SKM-1 (cell line): ENCODE data around the gene DHDDS.
"Not testable (repeated sequence)": the region's sequence is repeated elsewhere in the genome, so short reads cannot be mapped to it uniquely, and the experiment has no call there.

ENCODE experiments used
- DNase-seq: peaks from one replicate; lab custom pipeline; 2025; ENCODE audit not compliant: unreplicated experiment; lab: John Stamatoyannopoulos, UW

DHDDS gene

DNA sequence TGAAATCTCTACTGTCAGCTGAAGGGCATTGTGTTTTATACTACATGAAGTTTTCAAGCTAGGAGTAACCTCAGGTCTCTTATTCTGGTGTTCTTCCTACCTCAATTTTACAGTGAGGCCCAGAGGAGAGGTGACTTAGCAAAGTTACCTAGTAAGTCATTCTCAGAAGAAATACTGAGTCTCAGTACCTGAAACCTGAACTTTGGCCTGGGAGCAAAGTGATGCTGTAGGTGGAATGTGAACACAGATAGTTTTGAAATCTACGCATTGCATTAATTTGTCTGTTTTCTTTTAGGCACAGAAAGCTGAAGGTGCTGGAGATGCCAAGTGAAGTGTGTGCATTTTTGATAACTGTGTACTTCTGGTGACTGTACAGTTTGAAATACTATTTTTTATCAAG, 42.7 kb downstream of the DHDDS start:
- DNase-seq = no peak

DNA sequence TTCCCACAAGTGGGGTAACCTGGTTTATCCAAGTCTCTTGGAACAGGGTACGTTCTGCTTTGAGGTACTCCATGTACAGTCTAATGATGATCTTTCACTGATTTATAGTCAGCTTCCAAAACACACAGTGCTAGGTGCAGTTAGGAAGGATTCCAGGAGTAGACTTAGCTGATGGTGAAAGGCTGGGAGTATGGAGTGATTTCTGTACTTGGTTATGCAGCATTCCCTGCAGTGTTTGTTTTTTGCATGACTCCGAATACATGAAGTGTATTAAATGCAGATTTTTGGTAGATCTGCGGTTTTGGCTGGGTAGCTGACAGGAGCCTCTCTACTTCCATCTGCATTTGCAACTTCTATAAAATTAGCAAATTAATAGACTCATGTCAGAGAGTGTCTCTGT, 43.9 kb downstream of the DHDDS start:
- no peak for DNase-seq

GRCh38 chr1:26476958-26477357, 44.8 kb downstream of the DHDDS start:
- no peak for DNase-seq

DNA sequence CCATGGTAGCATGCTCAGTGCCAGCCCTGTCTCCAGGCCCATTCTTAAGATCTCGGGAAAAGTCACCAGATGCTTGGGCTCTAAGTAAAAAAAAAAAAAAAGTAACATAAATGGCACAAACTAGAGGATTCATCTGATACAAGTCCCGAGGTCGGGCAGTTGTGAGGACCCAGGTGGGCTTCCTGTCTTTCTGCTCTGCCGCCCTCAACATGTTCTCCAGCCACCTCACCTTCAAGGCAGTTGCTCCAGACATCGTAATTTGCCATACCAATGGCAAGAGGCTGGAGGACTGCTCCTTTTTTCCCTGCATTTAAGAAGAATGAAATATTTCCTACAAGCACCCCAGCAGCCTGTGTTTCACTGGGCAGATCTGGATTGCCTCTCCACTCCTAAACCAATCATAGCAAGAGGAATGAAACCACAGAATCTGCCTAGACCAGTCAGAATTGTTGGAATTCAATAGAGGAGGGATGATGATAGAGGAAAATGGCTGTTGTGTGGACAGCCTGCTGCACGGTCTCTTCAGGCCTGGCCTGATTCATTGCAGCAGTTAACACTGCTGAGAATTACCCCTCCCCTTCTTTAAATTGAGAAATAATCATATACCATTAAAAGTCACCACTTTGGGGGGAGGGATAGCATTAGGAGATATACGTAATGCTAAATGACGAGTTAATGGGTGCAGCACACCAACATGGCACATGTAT, 45.5 kb downstream of the DHDDS start:
- no peak for DNase-seq

DNA sequence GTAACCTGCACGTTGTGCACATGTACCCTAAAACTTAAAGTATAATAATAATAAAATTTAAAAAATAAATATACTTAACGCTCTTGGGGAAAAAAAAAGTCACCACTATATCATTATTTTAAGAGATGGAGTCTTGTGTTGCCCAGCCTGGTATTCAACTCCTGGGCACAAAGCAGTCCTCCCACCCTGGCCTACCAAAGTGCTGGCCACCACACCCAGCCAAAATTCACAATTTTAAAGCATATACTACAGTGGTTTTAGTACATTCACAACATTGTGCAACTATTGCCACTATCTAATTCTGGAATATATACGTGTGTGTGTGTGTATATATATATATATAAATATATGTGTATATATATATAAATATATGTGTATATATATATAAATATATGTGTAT, 46.0 kb downstream of the DHDDS start:
- no peak for DNase-seq

DNA sequence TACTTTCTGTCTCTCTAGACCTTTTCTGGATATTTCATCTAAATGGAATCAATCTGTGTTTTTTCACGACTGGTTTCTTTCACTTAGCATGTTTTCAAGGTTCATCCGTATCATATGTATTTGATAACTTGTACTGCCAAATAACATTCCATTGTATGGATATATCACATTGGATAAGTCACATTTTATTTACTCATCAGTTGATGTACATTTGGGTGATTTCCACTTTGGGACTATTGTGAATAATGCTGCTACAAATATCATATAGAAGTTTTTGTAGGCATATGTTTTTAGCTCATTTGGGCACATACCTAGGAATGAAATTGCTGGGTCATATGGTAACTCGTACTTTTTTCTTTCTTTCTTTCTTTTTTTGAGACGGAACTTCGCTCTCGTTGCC, 46.9 kb downstream of the DHDDS start:
- no peak for DNase-seq

GRCh38 chr1:26482921-26483320, 50.8 kb downstream of the DHDDS start:
- no peak for DNase-seq

DNA sequence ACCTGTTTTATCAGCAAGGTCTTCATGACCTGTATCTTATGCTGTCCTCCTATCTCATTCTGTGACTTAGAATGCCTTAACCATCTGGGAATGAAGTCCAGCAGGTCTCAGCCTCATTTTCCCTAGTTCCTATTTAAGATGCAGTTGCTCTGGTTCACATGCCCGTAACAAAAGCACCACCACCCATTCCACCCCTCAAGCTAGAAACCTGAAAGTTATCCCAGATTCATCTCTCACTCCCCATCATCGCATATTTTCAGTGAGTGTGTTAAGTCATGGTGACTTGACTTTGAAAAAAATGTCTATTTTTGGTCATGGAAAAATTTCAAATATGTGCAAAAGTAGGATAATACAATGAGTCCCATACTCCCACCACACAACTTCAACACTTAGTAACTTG, 51.9 kb downstream of the DHDDS start:
- no peak for DNase-seq

DNA sequence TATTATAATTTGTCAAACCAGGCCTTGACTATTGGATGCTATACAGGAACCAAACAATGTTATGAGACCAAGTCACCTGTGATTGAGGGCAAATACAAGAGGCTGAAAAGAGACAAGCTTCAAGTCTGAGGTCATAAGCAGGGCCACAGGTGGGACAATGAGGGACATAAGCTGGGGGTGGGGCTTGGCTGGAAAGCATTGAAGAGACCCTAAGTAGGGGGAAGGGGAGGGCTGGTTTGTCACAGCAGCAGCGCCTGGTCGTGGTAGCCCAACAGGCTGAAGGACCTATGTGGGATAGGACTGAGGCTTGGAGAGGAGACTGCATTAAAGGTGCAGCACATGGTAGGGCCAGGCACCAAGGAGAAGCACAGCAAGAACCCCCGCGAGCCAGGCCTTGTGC, 58.0 kb downstream of the DHDDS start:
- DNase-seq = no peak

DNA sequence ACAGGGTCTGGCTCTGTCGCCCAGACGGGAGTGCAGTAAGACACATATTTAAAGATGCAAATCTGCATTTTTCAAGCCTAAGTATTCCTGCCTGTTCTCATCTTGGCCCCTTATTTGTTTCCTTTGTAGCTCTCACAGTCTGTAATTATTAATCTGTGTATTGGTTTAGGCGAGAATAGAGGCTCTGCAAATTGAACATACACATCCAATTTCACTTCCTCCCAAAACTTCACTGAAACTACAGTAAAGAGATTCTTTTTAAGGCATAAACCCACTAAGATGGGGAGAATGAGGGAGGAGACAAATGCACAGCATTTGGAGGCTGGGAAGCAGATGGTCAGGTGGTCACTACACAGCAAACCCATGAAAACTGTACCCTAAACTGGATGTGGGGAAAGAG, 61.1 kb downstream of the DHDDS start:
- DNase-seq = no peak

GRCh38 chr1:26493938-26494337, 61.8 kb downstream of the DHDDS start:
- no peak for DNase-seq

DNA sequence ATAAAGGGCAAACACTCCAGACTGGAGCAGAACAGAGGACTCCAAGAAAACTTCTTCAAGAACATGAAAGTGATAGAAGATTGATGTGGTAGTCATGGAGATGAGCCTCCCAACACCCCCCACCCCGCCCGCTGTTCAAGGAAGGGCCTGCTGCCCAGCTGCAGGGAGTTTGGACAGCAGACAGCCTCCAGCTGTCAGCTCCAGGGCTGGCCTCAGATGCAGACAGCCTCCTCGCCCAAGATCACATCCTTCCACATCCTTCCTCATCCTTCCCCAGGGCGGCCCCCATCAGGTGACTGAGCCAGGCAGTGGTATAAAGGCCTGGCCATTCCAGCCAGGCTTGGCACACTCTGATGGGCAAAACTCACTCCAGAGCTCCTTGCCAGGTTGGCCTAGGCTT, 64.7 kb downstream of the DHDDS start:
- DNase-seq = no peak

DNA sequence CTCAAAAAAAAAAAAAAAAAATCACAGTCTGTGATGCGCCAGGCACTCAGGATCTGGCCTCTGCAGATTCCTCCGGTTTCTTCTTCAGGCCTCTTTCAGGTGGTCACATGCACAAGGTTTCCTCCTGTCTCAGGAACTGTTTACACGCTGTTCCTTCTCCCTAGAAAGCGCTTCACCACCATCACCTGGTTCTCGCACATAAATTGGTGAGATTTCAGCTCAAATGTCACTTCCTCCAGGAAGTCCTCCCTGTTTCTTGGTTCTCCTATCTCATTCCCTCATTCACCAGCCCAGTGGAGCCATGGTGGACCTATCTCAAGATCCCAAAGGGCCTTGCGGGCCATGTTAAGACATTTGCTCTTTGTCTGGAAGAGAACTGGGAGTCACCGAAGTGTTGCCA, 66.8 kb downstream of the DHDDS start:
- DNase-seq = no peak

DNA sequence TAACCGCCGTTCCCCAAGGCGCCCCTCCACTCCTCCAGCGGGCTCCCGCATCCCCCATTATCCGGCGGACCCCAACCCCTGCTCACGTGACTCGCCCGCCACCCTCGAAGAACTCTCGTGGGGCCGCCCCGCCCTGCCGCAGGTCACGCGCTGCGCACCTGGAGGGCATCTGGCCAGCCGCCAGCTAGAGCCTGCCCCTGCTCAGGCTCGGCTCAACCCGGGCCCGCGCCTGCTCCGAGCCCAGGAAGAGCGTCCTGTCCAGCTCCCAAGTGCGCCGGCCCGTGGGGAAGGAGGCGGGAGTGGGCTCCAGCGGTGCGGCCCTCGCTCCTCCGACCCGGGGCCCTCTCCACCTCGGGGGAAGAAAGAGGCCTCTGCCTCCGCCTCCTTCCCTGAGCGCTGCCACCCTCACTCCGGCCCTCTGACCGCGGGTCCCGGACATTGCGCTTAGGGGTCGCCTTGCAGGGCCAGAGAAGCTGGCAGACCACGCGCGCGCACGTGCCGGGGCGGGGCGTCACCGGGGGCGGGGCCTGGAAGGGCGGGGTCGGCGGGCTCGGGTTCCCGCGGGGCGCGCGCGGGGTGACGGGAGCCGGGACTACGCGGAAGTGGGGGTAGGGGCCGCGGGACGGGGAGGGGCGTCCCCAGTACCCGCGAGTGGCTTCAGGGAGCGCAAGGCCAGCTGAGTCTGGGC, 68.5 kb downstream of the DHDDS start:
- peak; percentile 66 for DNase-seq

GRCh38 chr1:26510711-26511110, 78.6 kb downstream of the DHDDS start:
- DNase-seq = not testable (repeated sequence)

DNA sequence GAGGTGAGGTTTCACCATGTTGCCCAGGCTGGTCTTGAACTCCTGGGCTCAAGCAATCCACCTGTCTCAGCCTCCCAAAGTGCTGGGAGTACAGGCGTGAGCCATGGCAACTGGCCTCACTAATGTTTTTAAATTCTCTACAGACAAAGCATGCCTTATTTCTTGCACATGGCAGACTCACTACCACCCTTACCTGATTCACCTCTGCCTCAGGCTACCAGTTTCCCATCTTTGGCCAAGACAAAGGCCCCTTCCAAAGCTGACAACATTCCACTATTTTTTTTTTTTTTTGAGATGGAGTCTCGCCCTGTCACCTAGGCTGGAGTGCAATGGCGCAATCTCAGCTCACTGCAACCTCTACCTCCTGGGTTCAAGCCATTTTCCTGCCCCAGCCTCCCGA, 83.7 kb downstream of the DHDDS start:
- DNase-seq = not testable (repeated sequence)

DNA sequence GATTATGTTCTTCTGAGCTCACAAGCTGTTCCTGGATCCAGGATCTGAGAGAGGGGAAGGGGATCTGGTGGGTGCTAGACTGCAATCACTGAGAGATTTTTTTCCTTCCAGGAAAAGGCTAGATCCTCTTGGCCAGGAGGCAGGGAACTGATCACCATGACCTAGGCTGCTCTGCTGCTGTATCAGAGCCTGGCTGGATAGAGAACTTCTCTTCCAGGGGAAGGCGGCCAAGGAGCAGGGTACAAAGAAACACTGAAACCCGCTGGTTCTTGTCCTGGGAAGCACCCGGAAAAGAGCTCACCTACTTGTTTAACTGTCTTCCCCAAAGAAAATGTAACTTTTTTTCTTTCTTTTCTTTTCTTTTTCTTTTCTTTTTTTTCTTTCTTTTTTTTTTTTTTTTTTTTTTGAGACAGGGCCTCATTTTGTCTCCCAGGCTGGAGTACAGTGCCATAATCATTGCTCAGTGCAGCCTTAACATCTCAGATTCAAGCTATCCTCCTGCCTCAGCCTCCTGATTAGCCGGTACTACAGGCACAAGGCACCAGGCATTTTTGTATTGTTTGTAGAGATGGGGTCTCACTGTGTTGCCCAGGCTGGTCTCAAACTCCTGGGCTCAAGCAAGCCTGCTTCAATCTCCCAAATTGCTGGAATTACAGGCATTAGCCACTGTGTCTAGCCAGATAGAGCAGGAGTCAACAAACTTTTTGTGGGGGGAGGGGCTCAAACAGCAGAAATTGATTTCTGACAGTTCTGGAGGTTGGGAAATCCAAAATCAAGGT, 85.1 kb downstream of the DHDDS start:
- DNase-seq = no peak

- no peak for DNase-seq
Measured at GRCh38 chr1:26517766-26518049, 85.6 kb downstream of the DHDDS start.

- DNase-seq = no peak
Measured at GRCh38 chr1:26518355-26518754, 86.2 kb downstream of the DHDDS start.

DNA sequence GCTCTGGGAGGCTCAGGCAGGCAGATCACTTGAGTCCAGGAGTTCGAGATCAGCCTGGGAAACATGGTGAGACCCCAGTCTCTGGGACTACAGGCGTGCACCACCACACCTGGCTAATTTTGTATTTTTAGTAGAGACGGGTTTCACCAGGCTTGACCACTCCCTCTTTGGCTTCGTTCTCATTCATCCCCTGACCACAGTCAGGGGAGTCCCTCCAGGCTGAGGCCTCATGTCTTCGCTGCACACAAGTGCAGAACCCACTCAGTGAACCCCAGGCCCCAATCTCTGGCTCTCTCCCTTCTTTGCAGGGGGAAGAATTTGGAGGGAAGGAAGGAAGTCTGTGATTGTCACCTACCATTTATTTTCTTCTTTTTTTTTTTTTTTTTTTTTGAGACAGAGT, 88.2 kb downstream of the DHDDS start:
- no peak for DNase-seq
